ENCODE measurements around the gene RNF113B. TPM values are rescaled to one million over a fixed set of nuclear protein-coding genes. Genes with fewer than 3 reads are reported as not detected.

Gene RNF113B
- total and polyA plus RNA-seq, 2 of the 13 experiments (the other 11 are each of a cell fraction or from before 2014, with no cell fraction given) = not detected

DNA sequence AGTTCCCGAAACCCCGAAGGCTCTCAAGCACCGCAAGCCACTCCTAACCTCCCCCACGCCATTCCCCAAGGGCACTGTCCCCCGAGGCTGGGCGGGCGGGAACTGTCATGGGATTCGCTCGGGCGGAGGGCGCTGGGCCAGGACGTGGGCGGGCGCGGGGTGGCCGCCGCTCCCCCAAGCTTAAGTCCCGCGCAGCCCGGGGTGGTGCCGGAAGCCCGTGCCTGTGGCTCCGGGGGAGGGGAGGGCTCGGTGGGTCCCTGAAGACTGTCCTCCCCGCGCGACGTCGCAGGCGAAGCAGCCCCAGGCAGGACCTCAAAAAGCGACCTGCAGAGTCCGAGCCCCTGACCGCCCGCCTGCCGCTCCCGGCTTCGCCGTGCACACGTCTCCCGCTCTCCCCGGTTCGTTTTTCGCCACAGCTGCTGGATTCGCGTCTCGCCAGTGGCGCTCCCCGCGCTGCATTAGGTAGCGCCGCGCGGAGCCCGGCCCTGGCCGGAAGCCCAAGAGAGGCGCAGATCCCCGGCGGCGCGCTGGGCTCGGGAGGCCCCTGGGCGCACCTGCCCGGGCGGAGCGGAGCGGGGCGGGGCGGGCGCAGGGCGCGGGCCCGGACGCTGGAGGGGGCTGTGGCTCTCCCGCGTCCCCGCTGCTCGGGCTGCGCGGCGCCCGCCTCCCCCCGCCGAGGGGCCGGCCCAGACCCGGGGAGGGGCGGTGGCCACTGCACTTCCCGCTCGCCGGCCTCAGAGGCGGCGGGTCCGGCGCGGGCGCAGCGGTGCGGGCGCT, 34.5 kb downstream of the RNF113B start, which contains the start of gene FARP1 (continued):
- TF ChIP-seq, protein P1, sequence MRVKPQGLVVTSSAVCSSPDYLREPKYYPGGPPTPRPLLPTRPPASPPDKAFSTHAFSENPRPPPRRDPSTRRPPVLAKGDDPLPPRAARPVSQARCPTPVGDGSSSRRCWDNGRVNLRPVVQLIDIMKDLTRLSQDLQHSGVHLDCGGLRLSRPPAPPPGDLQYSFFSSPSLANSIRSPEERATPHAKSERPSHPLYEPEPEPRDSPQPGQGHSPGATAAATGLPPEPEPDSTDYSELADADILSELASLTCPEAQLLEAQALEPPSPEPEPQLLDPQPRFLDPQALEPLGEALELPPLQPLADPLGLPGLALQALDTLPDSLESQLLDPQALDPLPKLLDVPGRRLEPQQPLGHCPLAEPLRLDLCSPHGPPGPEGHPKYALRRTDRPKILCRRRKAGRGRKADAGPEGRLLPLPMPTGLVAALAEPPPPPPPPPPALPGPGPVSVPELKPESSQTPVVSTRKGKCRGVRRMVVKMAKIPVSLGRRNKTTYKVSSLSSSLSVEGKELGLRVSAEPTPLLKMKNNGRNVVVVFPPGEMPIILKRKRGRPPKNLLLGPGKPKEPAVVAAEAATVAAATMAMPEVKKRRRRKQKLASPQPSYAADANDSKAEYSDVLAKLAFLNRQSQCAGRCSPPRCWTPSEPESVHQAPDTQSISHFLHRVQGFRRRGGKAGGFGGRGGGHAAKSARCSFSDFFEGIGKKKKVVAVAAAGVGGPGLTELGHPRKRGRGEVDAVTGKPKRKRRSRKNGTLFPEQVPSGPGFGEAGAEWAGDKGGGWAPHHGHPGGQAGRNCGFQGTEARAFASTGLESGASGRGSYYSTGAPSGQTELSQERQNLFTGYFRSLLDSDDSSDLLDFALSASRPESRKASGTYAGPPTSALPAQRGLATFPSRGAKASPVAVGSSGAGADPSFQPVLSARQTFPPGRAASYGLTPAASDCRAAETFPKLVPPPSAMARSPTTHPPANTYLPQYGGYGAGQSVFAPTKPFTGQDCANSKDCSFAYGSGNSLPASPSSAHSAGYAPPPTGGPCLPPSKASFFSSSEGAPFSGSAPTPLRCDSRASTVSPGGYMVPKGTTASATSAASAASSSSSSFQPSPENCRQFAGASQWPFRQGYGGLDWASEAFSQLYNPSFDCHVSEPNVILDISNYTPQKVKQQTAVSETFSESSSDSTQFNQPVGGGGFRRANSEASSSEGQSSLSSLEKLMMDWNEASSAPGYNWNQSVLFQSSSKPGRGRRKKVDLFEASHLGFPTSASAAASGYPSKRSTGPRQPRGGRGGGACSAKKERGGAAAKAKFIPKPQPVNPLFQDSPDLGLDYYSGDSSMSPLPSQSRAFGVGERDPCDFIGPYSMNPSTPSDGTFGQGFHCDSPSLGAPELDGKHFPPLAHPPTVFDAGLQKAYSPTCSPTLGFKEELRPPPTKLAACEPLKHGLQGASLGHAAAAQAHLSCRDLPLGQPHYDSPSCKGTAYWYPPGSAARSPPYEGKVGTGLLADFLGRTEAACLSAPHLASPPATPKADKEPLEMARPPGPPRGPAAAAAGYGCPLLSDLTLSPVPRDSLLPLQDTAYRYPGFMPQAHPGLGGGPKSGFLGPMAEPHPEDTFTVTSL (CRISPR knock-in tag; IDR thresholded peaks at IDR 0.05; ENCODE audit: borderline replicate concordance) = peak; percentile 53; the same call in 1 of the 2 replicates
- TF ChIP-seq NR2F1 (CRISPR knock-in tag; IDR thresholded peaks at IDR 0.05) = no peak
- TF ChIP-seq ZNF550 (CRISPR knock-in tag; IDR thresholded peaks at IDR 0.05; ENCODE audit: borderline replicate concordance) = 0 out of 2 replicates have a peak, but pooled peaks have one; percentile 57
- TF ChIP-seq ZNF724P (CRISPR knock-in tag; IDR thresholded peaks at IDR 0.05; ENCODE audit: borderline replicate concordance) = peak; percentile 56; the same call in 1 of the 2 replicates
- TF ChIP-seq HIVEP1 (CRISPR knock-in tag; IDR thresholded peaks at IDR 0.05) = peak; percentile 70
- TF ChIP-seq ZNF235 (CRISPR knock-in tag; IDR thresholded peaks at IDR 0.05; ENCODE audit: borderline replicate concordance) = no peak
- no peak; the same call in 1 of the 2 replicates for TF ChIP-seq ZSCAN31 (CRISPR knock-in tag; IDR thresholded peaks at IDR 0.05; ENCODE audit: low read depth)
- TF ChIP-seq, protein P2, sequence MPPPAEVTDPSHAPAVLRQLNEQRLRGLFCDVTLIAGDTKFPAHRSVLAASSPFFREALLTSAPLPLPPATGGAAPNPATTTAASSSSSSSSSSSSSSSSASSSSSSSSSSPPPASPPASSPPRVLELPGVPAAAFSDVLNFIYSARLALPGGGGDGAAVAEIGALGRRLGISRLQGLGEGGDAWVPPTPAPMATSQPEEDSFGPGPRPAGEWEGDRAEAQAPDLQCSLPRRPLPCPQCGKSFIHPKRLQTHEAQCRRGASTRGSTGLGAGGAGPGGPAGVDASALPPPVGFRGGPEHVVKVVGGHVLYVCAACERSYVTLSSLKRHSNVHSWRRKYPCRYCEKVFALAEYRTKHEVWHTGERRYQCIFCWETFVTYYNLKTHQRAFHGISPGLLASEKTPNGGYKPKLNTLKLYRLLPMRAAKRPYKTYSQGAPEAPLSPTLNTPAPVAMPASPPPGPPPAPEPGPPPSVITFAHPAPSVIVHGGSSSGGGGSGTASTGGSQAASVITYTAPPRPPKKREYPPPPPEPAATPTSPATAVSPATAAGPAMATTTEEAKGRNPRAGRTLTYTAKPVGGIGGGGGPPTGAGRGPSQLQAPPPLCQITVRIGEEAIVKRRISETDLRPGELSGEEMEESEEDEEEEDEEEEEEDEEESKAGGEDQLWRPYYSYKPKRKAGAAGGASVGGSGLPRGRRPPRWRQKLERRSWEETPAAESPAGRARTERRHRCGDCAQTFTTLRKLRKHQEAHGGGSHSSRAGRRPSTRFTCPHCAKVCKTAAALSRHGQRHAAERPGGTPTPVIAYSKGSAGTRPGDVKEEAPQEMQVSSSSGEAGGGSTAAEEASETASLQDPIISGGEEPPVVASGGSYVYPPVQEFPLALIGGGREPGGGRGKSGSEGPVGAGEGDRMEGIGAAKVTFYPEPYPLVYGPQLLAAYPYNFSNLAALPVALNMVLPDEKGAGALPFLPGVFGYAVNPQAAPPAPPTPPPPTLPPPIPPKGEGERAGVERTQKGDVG (CRISPR knock-in tag; IDR thresholded peaks at IDR 0.05; ENCODE audit: borderline replicate concordance) = no peak
- 0 out of 2 replicates have a peak, but pooled peaks have one; percentile 50 for TF ChIP-seq KLF15 (CRISPR knock-in tag; IDR thresholded peaks at IDR 0.05; ENCODE audit: borderline replicate concordance)
- TF ChIP-seq KAT8 (CRISPR knock-in tag; IDR thresholded peaks at IDR 0.05) = peak; percentile 37; the same call in 1 of the 2 replicates
- peak; percentile 33 for TF ChIP-seq SP5 (CRISPR knock-in tag; IDR thresholded peaks at IDR 0.05; ENCODE audit: borderline replicate concordance, low read depth)
- TF ChIP-seq ZBTB38 (CRISPR knock-in tag; IDR thresholded peaks at IDR 0.05) = no peak
- TF ChIP-seq ZNF343 (CRISPR knock-in tag; IDR thresholded peaks at IDR 0.05) = peak; percentile 90; the same call in 1 of the 2 replicates
- TF ChIP-seq ZNF17 (CRISPR knock-in tag; IDR thresholded peaks at IDR 0.05) = no peak
- no peak for TF ChIP-seq ZNF577 (CRISPR knock-in tag; IDR thresholded peaks at IDR 0.05; ENCODE audit: borderline replicate concordance, low read depth)
- TF ChIP-seq, protein P3, sequence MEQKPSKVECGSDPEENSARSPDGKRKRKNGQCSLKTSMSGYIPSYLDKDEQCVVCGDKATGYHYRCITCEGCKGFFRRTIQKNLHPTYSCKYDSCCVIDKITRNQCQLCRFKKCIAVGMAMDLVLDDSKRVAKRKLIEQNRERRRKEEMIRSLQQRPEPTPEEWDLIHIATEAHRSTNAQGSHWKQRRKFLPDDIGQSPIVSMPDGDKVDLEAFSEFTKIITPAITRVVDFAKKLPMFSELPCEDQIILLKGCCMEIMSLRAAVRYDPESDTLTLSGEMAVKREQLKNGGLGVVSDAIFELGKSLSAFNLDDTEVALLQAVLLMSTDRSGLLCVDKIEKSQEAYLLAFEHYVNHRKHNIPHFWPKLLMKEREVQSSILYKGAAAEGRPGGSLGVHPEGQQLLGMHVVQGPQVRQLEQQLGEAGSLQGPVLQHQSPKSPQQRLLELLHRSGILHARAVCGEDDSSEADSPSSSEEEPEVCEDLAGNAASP (CRISPR knock-in tag; IDR thresholded peaks at IDR 0.05; ENCODE audit: borderline replicate concordance) = no peak
- peak; percentile 59 for TF ChIP-seq REL (CRISPR knock-in tag; conservative IDR thresholded peaks at IDR 0.05)
